ENCODE data around the gene ASNSD1. TPM values are rescaled to one million over a fixed set of nuclear protein-coding genes. Genes with fewer than 3 reads are reported as not detected.
"Not testable (repeated sequence)": the region's sequence is repeated elsewhere in the genome, so short reads cannot be mapped to it uniquely, and the experiment has no call there.

ASNSD1 gene
- total RNA-seq, 1 donor from 2014 or later: 20.0 TPM

DNA sequence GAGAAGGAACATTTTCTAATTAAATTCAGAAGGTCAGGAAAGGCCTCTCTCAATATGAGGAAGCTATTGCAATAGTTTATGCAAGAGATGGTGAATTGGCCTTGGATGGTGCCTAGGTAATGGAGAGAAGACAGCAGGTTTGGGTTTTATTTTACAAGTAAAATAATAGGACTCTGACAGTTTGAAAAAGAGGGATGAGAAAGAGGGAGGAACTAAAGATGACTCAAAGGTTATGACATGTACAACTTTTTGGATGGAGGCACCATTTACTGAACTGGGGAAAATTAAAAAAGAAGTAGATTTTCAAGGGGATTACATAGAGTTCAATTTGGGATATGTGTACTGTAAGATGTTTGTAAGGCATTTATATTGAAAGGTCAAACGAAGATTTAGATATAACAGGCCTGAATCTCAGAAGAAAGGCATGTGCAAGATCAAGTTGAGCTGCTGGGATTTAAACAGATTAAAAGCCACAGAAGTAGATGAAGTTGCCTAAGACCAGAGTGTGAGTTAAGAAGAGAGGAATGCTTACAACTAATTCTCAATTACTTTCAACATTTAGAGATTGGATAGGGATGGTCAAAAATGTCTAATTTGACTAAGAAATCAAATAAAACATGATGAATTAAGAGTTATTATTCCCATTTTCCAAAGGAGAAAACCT, 12.3 kb upstream of the ASNSD1 start:
- peak; percentile 73 for ATAC-seq

DNA sequence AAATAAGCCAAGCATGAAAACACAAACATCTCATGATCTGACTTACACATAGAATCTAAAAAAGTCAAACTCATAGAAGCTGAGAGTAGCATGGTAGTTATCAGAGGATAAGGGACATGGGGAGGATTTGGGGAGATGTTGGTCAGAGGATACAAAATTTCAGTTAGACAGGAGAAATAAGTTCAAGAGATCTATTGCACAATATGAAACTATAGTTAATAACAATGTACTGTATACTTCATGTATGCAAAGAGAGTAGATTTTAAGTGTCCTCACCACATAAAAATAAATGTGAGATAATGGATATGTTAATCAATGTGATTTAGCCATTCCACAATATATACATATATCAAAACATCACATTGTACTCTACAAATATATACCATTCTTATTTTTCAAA, 10.0 kb upstream of the ASNSD1 start:
- no peak for ATAC-seq

DNA sequence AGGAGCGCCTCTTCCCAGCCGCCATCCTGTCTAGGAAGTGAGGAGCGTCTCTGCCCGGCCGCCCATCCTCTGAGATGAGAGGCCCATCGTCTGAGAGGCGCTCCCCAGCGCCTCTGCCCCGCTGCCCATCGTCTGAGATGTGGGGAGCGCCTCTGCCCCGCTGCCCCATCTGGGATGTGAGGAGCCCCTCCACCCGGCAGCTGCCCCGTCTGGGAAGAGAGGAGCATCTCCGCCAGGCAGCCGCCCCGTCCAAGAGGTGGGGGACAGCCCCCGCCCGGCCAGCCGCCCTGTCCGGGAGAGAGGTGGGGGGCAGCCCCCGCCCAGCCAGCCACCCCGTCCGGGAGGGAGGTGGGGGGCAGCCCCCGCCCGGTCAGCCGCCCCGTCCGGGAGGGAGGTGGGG, 7.8 kb upstream of the ASNSD1 start:
- not testable (repeated sequence) for ATAC-seq

DNA sequence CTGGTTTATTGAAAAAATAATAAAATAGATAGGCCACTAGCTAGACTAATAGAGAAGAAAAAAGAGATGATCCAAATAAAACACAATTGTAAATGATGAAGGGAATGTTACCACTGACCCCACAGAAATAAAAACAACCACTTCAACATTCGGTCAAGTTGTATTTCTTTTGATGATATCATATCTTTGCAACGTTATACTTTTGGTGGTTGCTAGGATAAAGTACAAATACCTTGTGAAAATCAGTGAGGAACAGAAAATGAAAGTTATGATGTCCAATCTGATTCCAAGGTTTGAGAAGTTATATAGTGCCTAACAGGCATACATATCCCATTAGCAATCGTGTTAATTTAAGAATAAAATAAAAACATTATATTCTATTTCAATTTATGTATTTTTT, 6.6 kb upstream of the ASNSD1 start:
- ATAC-seq: no peak

DNA sequence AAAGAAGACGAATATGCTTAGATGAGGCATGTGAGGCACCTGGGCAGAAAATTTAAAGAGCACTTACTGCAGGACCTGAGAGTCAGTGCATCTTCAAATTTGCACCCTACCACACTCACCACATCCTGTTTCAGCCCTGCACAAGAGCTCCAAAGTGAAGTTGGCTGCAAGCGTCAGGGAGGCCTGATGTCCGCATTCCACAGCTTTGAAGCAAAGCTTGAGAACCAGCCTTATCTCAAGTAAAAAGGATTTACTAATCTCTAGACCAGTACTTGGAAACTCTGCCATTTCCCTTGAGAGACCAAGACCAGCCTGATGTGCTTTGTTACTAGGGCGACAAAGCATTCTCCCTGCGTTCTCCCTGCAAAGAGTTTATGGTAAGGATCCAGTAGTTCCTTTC, 3.4 kb upstream of the ASNSD1 start:
- ATAC-seq: no peak

DNA sequence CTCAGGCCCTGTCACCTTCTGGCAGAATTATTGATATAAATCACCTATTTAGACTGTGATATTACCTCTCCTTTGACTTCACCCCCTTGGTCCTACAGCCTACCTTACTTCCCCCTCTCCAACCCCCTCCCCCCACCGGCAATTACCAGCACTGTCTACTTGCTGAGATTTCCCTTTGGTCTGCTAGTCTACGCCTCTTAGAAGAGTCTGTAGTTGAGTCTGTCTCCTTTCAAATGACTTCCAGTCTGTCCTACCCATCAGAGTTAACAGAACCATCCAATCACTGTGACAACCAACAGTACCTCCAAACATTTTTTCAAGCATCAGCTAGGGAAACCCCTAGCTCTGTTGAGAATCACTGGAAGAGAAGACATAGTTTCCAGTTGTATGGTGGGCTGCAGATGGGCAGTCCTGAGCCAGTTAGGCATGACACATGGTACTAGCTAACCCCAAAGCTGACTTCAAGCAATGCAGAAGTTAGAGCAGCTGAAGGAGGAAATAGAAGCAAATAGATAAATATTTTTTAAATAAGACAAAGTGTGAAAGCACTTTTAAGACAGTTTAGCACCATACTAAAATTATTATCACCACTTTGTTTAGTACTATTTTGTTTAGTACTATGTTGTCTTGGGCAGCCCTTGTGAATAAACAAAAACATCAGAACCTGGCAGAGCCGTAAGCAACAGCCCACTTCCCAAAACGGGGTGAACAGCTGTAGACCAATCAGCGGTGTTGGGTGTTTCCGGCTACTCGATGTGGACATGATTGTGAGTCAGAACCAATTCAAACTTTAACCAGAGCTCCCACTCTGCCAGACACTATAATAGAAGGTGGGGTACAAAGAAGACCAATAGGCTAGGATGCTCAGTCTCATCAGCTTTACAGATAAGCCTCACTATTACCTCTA, 2.7 kb upstream of the ASNSD1 start:
- no peak for ATAC-seq

DNA sequence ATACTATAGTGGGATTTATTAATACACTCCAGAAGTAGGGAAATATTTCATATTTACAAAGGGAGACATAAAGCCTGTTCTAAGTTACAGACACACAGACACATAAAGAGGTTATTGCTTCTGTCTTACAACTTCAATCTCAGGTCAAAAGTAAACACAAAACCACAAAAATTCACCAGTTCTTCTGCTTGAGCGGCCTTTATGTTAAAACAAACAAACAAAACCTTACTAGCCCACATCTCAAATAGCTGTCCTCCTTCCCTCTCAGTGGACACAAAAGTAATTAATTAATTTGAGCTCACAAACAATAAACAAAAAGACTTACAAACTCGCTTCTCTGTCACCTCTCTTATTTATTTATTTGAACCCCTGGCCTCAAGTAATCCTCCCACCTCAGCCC, 1.5 kb upstream of the ASNSD1 start:
- ATAC-seq: no peak

DNA sequence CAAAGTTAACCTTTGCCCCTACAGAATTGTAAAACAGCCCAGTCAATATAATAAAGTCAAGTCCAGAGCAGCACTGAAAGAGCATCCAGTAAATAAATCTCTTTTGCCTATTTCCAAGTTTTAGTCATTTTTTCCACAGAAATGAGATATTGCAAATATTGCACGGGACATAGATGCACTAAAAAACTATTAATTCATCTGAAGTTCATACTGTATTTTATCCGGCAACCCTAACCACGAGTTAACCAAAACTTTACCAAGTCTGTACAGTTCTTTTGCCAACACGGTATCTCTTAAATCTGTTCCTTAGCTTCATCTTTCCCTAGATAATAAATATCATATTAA, 484 bp upstream of the ASNSD1 start:
- ATAC-seq: no peak

DNA sequence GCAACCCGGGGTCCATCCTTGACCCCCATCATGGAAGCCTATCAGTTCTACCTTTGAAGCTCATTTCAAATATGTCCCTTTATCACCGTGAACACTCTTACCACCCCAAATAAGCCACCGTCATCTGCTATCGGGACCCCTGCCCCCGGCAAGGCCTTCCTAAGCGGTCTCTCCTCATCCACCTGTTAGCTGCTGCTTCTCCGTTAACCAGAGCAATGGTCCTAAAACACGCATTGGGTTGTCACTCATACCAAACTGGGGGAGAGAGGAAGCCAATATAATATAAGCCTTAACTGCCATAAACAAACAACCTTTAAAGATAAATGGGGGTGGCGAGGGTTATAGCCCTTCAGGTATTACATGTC, 680 bp downstream of the ASNSD1 start:
- no peak for ATAC-seq

DNA sequence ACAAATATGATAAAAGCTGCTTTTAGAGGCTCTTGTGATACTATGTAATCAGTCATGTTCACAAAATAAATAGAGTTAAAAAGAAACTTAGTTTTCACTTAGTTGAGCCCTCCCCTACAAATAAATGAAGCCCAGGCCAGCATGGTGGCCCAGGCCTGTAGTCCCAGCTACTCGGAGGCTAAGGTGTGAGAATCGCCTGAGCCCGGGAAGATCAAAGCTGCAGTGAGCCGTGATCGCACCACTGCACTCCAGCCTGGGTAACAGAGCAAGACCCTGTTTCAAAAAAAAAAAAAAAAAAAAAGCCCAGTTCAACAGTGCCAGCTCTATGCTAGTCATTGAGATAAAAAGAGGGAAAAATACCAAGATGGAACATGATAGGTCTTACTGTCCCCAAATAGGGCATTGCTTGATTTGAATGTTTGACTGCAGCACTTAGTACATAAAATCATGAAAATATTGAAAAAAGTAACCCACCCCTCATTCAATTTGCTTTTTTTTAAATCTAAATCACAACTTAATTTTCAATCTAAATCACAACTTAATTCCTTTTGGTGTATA, 1.5 kb downstream of the ASNSD1 start:
- no peak for ATAC-seq

DNA sequence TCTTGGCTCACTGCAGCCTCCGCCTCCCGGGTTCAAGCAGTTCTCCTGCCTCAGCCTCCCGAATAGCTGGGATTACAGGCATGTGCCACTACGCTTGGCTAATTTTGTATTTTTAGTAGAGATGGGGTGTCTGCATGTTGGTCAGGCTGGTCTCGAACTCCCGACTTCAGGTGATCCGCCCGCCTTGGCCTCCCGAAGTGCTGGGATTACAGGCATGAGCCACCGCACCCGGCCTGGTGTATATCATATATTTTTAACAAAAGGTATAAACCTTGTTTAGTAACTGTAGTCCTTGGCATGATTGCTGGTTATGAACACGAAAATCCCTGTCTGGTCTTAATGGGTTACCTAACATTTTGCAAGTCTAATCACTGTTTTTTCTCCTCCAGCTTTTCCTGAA, 2.1 kb downstream of the ASNSD1 start:
- not testable (repeated sequence) for ATAC-seq

DNA sequence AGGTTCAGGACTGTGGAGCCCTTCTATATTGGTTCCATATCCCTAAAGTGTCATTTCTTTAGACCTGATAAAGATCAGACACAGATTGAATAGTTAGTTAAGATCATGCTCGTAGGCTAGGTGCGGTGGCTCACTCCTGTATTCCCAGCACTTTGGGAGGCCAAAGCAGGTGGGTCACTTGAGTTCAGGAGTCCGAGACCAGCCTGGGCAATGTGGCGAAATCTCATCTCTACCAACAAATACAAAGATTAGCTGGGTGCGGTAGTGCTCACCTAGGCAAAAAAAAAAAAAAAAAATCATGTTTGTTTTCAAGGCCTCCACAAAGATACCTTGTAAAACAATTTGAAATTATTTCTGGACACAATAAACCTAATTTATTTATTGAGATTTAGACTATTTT, 8.7 kb downstream of the ASNSD1 start:
- no peak for ATAC-seq

DNA sequence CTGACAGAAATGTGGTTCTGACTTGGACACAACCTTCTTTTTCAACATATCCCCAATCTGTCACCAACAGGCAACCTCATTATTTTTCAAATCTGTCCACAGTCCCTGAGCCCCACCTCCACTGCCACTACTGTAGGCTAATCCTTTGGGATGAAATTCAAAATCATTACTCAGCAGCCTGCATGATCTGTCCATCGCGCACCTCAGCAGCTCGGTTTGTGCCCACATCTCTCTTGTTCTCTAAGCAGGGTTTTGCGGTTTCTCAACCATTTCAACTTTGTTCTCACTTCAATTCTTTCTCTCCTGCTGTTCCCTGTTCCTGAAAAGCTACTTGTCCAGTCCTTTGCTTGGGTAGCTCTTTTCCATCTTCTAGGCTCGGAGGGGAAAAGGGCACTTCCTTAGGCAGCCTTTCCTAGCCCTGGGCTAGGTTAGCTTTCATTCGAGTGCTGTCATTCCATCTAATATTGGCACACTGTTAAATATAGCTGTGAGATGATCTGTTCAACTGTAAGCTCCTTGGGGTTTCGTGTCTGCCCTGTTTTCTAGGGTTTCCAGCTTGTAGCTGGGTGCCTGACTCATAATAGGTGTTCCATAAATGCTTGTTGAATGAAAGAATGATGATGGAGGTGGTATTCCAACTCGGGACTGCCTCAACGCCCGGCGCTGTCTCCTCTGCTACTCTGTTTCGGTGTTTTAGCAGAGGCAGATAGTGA, 12.6 kb downstream of the ASNSD1 start:
- peak; percentile 66 for ATAC-seq

DNA sequence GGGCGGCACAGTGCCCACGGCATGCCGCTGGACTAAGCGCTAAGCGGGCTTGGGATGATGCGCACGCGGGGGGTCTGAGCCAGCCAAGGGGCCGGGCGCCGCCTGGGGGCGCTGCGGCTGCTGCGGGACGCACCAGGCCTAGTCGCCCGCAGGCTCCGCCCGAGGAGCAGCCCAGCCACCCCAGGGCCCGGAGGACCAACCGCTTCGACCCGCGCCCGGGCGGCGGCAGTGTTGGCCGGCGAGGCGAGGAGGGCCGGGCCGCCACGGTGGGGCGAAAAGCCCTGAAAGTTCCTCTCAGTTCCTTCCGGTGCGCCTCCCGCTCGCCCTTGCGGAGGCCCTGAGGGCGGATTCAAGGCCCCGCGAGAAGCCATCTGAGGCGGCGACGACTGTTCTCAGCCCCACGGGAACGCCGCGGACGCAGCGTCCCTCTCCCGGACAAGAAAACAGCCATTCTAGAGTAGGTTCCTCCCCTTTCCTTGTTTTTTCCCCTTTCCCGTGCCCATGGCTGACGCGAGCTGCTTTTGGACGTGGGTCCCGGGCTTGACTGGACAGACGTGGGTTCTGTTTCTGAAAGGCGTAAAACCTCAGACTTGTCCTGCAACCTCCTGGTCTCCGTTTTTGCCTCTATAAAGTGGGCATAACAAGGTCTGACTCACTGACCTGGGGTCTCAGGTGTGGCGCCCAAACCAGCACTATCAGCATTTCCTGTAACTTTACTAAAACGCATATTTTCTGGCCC, 13.3 kb downstream of the ASNSD1 start, which contains the start of gene ANKAR:
ANKAR (plus strand) TSS at position 297 of the 739 bp plus-strand sequence. CDS start 1,821 bp downstream, outside the sequence.
- ATAC-seq: peak; percentile 96

DNA sequence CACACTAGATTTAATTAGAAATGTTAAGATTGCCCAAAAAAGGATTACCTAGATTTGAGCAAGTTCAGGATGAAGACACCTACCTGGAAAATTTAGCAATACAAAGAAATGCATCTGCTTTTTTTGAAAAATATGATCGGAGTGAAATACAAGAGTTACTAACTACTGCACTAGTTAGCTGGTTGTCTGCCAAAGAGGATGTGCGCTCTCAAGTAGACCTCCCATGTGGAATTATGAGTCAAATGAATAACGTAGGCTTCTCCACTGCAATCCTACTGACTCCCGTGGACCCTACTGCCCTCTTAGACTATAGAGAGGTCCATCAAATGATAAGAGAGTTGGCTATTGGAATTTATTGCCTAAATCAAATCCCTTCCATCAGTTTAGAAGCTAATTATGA, 15.2 kb downstream of the ASNSD1 start:
- no peak for ATAC-seq

DNA sequence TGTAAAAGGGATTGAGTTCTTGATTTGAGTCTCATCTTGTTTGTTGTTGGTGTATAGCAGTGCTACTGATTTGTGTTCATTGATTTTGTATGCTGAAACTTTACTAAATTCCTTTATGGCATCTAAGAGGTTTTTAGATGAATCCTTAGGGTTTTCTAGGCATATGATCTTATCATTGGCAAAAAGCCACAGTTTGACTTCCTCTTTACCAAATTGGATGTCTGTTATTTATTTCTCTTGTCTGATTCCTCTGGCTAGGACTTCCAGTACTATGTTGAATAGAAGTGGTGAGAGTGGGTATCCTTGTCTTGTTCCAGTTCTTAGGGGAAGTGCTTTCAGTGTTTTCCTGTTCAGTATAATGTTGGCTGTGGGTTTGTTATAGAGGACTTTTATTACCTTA, 18.0 kb downstream of the ASNSD1 start:
- ATAC-seq: no peak

DNA sequence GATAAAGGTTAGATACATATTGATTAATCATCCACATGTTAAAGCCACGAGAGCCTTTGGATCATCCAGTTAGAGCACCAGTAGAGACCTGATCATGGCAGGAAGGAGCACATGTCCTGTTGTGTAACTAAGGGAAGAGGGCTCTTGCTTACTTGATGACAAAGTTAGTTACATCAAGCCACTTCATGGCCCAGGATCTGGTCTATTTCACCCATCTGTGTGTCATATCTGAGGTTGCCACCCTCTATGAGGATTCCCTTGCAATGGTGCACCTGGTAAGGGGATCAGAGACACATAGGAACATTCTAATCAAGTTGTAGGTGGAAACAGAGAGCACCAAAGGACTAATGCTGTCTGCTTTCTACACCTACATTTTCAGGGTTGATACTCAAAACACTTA, 19.9 kb downstream of the ASNSD1 start:
- no peak for ATAC-seq

DNA sequence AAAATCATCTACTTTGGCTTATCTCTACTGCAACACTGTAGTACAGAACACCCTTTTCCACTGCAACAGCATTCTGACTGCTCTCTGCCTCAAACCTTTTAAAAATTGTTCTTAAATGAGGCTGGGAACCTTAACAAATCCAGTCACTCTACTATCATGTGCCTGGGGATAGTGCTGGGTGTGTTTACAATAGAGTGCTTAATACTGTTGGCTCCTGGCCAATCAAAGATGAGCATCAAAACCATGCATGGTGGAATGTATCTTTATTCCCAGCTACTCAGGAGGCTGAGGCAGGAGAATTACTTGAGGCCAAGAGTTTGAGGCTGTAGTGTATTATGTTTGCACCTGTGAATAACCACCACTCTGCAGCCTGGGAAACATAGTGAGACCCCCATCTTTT, 20.6 kb downstream of the ASNSD1 start:
- no peak for ATAC-seq

DNA sequence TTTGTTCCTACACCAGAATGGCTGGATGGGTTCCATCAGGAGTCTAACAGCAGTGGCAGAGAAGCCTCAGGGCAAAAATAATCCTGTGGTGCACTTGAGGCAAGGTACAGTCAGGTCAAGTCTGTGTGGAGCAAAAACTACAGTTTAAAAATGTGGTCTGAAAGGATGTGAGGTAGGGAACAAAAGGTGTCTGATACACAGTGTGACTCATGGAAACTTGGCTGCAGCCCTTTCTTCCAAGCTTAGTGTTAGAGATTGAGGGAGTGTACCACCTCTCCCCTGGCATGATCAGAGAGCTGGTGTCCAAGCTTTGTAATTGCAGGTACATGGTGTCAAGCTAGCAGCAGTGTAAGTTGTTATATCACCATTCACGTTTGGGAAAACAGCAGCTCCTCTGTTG, 22.1 kb downstream of the ASNSD1 start:
- ATAC-seq: peak; percentile 86

DNA sequence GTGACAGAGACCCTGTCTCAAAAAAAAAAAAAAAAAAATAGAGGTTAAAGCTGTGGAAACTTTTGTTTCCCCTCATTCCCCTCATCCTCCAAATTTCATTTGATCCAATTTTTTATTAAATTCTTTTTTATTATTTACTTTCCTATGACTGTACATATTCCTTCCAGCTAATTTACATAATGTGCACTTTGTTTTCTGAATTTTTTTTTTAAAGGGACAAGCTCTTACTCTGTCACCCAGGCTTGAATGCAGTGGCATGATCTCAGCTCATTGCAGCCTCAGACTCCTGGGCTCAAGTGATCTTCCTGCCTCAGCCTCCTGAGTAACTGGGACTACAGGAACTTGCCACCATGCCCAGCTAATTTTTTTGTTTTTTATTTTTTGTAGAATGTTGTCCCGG, 23.6 kb downstream of the ASNSD1 start:
- ATAC-seq: no peak

DNA sequence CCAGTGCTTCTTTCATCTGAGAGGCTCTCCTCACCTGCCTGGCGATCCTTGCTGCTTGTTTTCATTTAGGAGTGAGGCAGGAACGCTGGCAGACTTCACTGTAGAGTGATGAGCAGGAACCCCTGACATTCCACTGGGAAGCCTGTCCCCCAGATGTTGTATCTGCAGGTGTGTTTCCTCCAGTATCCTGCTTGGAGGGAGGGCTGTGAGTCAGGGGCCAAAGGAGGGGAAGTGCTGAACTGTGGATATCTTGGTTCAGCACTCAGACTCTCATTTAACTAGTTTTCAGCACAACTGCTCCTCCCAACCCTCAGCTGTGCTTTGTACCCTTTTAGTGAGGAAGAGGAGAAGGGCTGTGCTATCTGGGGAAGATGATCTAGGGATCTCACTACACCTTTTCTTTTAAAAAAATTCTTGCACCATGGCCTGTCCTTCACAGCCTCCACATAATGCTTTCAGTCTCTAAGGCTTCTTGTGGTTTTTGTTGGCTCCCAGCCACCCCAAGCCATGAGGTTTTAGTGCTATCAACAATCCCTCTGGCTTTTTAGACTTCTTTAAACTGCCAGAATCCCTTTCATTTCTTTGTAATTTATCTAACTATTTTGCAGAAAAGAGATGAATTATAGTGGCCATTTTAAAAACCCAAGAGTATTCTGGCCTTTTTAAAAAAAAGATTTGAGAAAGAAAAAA, 24.4 kb downstream of the ASNSD1 start:
- no peak for ATAC-seq

DNA sequence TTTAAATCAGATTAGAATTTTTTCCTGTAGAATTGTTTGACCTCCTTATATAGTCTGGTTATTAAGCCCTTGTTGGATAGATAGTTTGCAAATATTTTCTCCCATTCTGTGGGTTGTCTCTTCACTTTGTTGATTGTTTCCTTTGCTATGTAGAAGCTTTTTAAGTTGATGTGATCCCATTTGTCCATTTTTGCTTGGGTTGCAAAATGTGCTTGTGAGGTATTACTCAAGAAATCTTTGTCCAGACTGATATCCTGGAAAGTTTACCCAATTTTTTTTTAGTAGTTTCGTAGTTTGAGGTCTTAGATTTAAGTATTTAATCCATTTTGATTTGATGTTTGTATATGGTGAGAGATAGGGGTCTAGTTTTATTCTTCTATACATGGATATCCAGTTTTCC, 26.5 kb downstream of the ASNSD1 start:
- ATAC-seq: not testable (repeated sequence)

Measured in esophagus mucosa (tissue), 1 donor.